GM19023 (cell line): Measurements from ENCODE around the gene CDKL1.
A peak's percentile ranks its signal among the peaks of the same experiment; 100 is the strongest.
"Not testable (repeated sequence)": the region's sequence is repeated elsewhere in the genome, so short reads cannot be mapped to it uniquely, and the experiment has no call there.

Source experiments
- ATAC-seq: cut with Tn5 transposase; IDR thresholded peaks from one replicate; pipeline ENCODE4 v1.9.1; 2021; ENCODE audit warnings: mild to moderate bottlenecking, moderate library complexity; ENCODE audit not compliant: unreplicated experiment

Gene CDKL1

GRCh38 chr14:50388256-50388931 is 8.3 kb downstream of the CDKL1 start:
- no peak for ATAC-seq

GRCh38 chr14:50387548-50387947 is 9.1 kb downstream of the CDKL1 start:
- ATAC-seq: no peak

DNA sequence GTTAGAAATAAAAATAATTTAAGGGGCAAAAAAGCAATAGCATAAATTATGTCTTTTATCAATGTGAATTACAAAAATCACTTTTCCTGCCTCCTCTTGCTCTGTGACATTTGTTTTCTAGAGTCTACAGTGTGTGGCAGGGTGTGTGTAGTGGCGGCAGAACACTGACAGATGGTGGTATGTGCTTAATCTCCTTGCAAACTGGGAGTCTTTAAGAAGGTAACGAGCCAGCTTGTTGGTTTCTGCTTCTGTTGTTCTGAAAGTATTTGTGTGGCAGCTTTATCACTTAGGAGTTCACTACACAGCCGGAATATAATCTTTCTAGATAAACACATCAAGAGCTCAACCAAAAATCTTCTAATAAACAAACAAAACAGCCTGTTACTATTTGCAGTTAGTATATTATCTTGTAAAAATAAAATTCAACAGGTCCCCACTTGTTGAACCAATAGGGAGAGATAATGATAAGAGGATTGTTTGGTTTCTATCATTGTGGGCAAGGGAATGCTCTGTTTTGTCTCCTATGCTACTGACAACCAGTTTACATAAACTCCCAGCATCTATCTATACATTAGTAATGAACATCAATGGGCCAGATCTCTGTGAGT is 13.0 kb downstream of the CDKL1 start:
- ATAC-seq: no peak

GRCh38 chr14:50381823-50382287 is 14.8 kb downstream of the CDKL1 start:
- no peak for ATAC-seq

- ATAC-seq: no peak
These were observed 15.7 kb downstream of the CDKL1 start for GRCh38 chr14:50381008-50381407.

DNA sequence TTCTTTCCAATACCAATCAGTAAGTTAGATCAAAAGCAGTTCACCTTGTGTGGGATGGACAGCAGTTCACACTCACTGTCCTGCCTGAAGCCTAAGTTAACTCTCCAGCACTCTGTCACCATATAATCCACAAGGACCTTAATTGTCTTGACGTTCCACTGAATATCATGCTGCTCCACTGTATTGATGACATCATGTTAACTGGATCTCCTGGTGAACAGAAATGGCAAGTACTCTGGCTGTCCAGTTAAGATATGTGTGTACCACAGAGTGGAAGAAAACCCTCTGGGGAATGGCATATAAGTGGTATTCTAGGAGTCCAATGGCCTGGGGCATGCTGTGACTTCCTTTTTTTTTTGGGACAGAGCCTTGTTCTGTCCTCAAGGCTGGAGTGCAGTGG is 16.2 kb downstream of the CDKL1 start:
- ATAC-seq: no peak

DNA sequence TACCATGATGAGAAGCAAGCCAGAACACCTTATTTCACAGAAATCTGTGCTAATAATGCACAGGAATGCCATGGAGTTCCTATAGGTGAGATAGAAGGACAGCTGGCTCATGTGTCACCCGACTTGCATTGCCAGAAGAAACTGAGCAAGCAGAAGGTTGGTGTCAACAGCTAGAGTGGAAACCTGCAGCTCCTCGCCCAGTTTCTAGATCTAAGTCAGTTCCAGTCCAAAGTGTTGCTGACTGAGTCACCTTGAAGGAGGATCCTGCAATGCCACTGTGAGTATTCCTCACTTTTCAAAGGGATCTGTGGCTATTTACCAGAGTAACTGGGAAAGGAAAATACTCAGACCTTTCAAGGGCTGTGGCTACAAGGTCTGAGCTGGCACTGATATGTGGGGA is 17.1 kb downstream of the CDKL1 start:
- no peak for ATAC-seq

- ATAC-seq: no peak
These were observed 19.1 kb downstream of the CDKL1 start for GRCh38 chr14:50377550-50378085.

GRCh38 chr14:50375760-50376159 is 20.9 kb downstream of the CDKL1 start:
- no peak for ATAC-seq

DNA sequence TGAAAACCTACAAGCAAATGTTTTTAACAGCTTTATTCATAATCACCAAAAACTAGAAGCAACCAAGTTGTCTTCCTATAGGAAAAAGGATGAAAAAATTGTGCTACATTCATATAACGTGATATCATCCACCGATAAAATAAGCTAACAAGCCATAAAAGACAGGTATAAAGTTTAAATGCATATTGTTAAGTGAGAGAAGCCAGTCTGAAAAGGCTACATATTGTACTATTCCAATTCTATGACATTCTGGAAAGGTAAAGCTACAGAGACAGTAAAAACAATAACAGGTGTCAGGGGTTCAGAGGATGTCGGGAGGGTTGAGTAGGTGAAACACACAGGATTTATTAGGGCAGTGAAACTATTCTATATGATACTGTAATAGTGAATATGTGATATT is 22.7 kb downstream of the CDKL1 start:
- ATAC-seq: no peak

GRCh38 chr14:50371546-50371945 is 25.1 kb downstream of the CDKL1 start:
- no peak for ATAC-seq

DNA sequence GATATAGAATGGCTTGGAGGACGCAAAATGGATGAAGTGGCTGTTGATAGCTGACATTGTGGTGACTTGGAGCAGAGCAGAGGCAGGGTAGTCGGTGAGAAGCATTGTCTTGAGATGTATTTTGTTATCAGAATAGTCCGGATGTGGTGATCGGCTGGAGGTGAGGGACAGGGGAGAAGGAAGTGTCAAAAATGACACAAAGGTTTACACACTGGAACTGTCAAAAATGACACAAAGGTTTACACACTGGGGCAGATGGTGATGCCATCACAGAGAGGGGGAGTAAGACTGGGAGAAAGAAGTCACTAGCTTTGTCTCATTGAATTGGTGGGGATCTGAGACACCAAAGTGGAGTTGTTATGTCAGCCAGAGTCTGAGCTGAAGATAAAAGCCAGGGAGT is 30.1 kb downstream of the CDKL1 start:
- ATAC-seq: no peak

DNA sequence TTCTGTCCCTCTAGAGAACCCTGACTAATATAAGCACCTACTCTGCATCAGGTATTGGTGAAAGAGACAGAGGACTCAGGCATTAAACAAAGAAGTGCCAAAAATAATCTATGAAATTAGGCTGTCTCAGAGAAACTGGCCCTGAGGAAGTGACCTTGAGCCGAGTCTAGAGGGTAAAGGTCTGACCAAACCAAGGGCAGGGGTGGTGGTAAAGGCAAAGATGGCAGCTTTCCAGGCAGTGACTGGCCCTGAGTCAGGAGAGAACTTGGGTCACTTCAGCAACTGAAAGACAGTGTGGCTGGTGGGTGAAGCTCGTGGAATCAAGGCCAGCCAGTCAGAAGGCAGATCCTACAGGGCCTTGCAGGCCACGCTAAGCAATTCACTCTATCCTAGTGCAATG is 30.6 kb downstream of the CDKL1 start:
- ATAC-seq: no peak

- not testable (repeated sequence) for ATAC-seq
These were observed 31.1 kb downstream of the CDKL1 start for GRCh38 chr14:50365572-50365971.

DNA sequence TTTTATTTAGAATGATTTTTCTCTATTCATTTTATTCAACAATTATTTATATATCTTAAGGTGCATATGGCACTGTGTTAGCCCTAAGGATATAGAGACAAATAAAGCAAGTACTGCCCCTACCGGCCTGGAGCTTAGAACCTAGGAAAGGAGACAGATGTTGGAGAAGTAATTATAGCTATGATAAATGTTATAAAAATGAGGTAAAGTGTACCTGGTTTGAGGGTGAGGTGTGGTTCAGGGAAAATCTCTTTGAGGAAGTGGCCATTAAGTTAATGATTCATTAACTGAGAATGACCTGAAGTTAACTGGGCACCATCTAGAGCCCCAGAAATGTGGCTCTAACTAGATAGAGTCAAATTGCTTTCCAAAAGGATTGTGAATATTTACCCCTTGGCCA is 31.9 kb downstream of the CDKL1 start:
- ATAC-seq: no peak

GRCh38 chr14:50363714-50364111 is 33.0 kb downstream of the CDKL1 start:
- peak; percentile 96 for ATAC-seq

- peak; percentile 38 for ATAC-seq
These were observed 33.6 kb downstream of the CDKL1 start for GRCh38 chr14:50362764-50363713.

GRCh38 chr14:50361473-50362403 is 34.9 kb downstream of the CDKL1 start:
- not testable (repeated sequence) for ATAC-seq

- no peak for ATAC-seq
These were observed 35.8 kb downstream of the CDKL1 start for GRCh38 chr14:50360851-50361250.

DNA sequence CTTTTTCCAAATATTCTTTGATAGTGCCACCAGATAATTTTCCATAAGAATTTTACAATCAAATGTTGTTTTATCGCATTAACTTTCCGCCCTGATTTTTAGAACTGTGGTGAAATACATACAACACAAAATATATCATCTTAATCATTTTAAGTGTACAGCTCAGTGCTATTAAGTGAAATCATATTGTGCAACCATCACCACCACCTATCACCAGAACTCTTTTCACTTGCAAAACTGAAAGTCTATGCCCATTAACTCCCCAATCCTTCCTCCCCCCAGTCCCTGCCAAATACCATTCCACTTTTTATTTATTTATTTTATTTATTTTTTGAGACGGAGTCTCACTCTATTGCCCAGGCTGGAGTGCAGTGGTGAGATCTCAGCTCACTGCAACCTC is 36.6 kb downstream of the CDKL1 start:
- no peak for ATAC-seq
